MV-4-11 (cell line): ENCODE measurements around the gene SLC19A2.

ENCODE experiments used
- DNase-seq: peaks from one replicate; lab custom pipeline; 2025; lab: John Stamatoyannopoulos, UW

SLC19A2 gene

GRCh38 chr1:169475806-169476387 is 9.8 kb downstream of the SLC19A2 start:
- no peak for DNase-seq

GRCh38 chr1:169474302-169474995 is 11.3 kb downstream of the SLC19A2 start:
- no peak for DNase-seq

- peak; percentile 28 for DNase-seq
Measured at GRCh38 chr1:169473347-169473746, 12.4 kb downstream of the SLC19A2 start.

- DNase-seq, result no peak
Measured at GRCh38 chr1:169472738-169473137, 13.0 kb downstream of the SLC19A2 start.

- no peak for DNase-seq
Measured at GRCh38 chr1:169468982-169469381, 16.8 kb downstream of the SLC19A2 start.

GRCh38 chr1:169466259-169467230 is 19.2 kb downstream of the SLC19A2 start:
- peak; percentile 12 for DNase-seq

GRCh38 chr1:169465281-169465680 is 20.5 kb downstream of the SLC19A2 start:
- no peak for DNase-seq

- DNase-seq, result no peak
Measured at GRCh38 chr1:169462385-169462784, 23.4 kb downstream of the SLC19A2 start.

- no peak for DNase-seq
Measured at GRCh38 chr1:169461390-169462000, 24.2 kb downstream of the SLC19A2 start.

GRCh38 chr1:169460191-169460833 is 25.4 kb downstream of the SLC19A2 start:
- no peak for DNase-seq

GRCh38 chr1:169457443-169457842 is 28.3 kb downstream of the SLC19A2 start:
- DNase-seq, result no peak

- no peak for DNase-seq
Measured at GRCh38 chr1:169456029-169456428, 29.7 kb downstream of the SLC19A2 start.

GRCh38 chr1:169452921-169453320 is 32.8 kb downstream of the SLC19A2 start:
- no peak for DNase-seq

- no peak for DNase-seq
Measured at GRCh38 chr1:169451218-169451824, 34.4 kb downstream of the SLC19A2 start.

GRCh38 chr1:169443923-169444322 is 41.8 kb downstream of the SLC19A2 start:
- DNase-seq, result no peak

GRCh38 chr1:169427081-169427641 is 58.6 kb downstream of the SLC19A2 start, which contains the start of gene CCDC181:
Gene CCDC181, minus strand, starts transcription at chr1:169427474. Its CDS starts 2,547 bp downstream, at chr1:169424927.
- no peak for DNase-seq

- DNase-seq, result no peak
Measured at GRCh38 chr1:169426174-169426705, 59.5 kb downstream of the SLC19A2 start.

GRCh38 chr1:169421309-169421708 is 64.4 kb downstream of the SLC19A2 start:
- DNase-seq, result no peak

- DNase-seq, result no peak
Measured at GRCh38 chr1:169414952-169415351, 70.8 kb downstream of the SLC19A2 start.
